GM19023 (cell line): ENCODE measurements around the gene TMEM220.
"Not testable (repeated sequence)": the region's sequence is repeated elsewhere in the genome, so short reads cannot be mapped to it uniquely, and the experiment has no call there.

ENCODE experiments used
- ATAC-seq: cut with Tn5 transposase; IDR thresholded peaks from one replicate; pipeline ENCODE4 v1.9.1; 2021; ENCODE audit warnings: mild to moderate bottlenecking, moderate library complexity; ENCODE audit not compliant: unreplicated experiment

TMEM220 gene

DNA sequence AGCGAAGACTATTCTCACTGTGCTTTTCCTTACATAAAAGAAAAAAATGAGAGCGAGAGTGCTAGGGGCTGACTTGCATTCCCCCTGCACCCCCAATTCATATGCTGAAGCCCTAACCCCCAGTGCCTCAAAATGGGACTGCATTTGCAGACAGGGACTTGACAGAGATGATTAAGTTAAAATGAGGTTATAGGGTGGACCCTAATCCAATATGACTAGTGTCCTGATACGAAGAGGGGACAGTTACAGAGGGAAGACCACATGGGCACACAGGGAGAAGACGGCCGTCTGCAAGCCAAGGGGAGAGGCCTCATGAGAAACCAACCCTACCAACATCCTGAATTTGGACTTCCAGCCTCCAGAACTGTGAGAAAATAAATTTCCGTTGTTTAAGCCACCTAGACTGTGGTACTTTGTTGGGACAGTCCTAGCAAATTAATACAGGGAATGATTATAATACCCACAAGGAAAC is 1.6 kb upstream of the TMEM220 start:
- no peak for ATAC-seq

DNA sequence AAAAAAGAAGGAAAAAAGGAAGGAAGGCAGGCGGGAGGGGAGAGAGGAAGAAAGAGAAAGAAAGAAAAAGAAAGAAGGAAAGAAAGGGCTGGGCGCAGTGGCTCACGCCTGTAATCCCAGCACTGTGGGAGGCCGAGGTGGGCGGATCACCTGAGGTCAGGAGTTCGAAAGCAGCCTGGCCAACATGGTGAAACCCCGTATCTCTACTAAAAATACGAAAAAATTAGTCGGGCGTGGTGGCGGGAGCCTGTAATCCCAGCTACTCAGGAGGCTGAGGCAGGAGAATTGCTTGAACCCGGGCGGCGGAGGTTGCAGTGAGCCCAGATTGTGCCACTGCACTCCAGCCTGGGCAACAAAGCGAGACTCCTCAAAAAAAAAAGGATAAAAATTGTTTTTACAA is 424 bp upstream of the TMEM220 start:
- not testable (repeated sequence) for ATAC-seq

DNA sequence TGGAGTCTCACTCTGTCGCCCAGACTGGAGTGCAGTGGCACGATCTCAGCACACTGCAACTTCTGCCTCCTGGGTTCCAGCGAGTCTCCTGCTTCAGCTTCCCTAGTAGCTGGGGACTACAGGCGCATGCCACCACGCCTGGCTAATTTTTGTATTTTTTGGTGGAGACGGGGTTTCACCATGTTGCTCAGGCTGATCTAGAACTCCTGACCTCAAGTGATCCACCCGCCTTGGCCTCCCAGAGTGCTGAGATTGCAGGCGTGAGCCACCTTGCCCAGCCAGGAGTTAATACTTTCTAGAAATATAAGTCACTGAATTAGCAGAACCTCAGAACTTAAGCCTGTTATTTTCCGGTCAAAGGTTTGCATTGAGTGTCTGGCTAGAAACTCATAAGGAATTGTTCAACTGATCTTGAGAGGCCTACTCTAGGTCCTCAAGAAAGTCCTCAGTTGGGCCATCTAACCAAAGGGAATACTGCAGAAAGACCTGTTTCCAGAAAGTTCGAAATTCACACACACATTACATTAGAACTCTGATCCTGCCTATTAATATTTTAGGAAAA is 1.4 kb downstream of the TMEM220 start:
- no peak for ATAC-seq

- no peak for ATAC-seq
Observed at GRCh38 chr17:10727192-10727591, 2.6 kb downstream of the TMEM220 start.

GRCh38 chr17:10726196-10726595 is 3.6 kb downstream of the TMEM220 start:
- no peak for ATAC-seq

DNA sequence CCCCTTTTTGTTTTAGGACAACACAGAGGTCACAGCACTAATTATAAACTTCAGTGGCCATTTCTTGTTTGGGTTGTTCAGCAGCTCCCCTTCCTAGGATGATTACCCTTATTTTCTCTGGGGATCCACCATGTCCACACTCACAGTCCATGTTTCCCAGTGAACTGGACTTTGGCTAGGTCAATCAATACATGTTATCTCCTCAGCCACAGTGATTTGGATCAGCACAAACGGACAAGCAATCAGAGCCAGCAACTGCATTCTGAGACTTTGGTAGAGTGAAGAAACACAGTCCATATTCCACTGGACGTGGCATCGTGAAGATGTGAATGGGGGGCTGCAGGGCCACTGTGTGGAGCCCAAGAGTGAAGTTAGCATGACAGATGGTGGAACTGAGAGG is 4.6 kb downstream of the TMEM220 start:
- ATAC-seq: no peak

DNA sequence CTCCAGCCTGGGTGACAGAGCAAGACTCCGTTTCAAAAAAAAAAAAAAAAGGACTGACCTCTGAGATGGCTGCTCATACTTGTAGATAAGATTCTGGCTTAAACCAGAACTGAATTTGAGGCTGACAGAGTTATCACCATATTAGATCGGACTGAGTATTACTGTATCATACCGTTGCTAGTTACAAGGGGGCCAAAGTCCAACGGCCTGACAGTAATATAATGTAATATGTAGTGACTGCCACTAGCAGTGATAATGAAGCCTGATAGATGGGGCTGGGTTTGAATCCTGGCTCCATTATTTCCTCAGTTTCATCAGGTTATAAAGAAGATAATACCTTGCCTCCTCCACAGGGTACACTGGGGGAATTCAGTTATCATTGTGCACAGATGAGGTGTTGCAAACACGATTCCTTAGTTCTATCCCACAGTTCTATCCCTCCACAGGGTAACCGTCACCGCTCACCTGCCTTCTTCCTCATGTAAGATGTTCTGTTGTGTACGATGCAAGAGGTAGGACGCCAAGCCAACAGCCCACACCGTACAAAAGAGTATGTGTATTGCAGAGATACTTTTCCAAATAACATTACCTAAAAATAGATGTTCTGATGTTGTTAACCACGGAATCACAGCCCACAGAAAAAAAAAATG is 5.2 kb downstream of the TMEM220 start:
- ATAC-seq: no peak

GRCh38 chr17:10718547-10718946 is 11.3 kb downstream of the TMEM220 start:
- ATAC-seq: no peak

DNA sequence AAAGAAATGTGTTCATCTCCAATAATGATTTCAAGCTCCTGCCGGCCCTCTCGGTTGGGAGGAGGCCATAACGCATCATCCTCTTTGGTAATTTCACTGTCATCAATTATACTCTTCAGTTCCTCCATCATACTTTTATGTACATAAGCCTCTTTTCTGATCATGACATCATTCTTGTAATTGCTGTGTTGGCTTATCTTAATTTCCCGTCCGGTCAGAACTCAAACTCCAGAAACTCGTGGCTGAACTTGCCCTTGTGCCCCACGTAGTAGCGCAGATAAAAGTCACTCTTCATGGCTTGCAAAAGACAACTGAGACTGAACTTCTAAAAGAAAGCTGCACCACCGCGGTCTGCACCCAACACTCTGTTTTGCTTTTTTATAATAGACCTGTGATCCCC is 13.6 kb downstream of the TMEM220 start:
- no peak for ATAC-seq

- no peak for ATAC-seq
Observed at GRCh38 chr17:10713318-10713717, 16.5 kb downstream of the TMEM220 start.

- no peak for ATAC-seq
Observed at GRCh38 chr17:10705727-10706126, 24.1 kb downstream of the TMEM220 start.

DNA sequence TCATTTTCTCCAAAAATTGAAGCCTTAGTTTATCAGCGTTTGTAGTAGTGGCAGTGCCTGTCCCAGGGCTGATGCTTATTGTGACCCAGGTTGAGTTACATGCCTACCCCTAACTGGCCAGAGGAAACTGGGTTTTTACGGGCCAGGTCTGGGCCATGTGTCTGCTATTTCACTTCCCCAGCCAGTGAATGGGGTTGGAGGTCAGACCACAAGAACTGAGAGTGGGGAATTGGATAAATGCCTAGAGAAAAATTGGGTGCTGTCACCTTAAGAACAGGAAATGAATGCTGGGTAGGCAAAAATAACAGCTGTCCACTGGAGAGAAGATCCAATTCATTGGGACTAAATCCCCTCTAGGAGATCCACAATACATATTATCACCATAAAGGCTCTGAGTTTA is 27.2 kb downstream of the TMEM220 start:
- no peak for ATAC-seq

GRCh38 chr17:10699856-10700255 is 30.0 kb downstream of the TMEM220 start:
- ATAC-seq: no peak

DNA sequence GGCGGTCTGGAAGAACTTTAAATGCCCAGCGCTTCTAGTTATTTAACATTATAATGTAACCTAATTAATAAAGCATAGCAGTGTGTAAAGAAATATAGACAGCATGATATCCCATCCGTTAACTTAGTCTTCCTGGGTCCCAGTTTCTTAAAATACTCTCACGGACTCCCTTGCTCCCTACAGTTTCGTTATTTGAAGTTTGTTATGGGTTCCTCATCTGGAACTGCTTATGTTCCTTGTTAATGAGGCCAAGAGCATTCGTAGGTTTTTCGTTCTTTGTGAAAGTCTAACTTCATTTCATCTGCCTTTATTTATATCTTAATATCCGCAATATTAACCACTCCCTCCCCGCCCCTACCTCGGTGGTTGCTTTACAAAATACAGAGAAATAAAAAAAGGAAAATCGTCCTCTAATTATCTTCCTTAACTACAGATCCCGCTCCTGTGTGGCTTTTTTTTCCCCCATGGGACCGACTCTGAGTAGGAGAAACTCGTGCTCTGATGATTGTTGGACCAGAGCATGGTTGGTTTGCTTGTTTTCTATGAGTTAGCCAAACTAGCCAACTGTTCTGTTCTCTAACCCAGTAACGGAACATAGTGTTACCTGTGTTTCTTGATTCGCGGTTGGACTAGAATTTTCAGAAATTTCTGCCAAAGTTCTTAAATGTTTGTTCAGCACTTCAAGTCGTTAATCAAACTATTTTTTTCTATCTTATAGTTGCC is 31.6 kb downstream of the TMEM220 start:
- ATAC-seq: no peak

GRCh38 chr17:10697092-10698081 is 32.4 kb downstream of the TMEM220 start, which contains the start of the genes ADPRM and SCO1:
TSS of gene ADPRM (plus strand) at chr17:10697594. CDS start at chr17:10704927, 7,333 bp downstream.
TSS of gene SCO1 (minus strand) at chr17:10697533. CDS start at chr17:10697507, 26 bp downstream.
- peak; percentile 96 for ATAC-seq

DNA sequence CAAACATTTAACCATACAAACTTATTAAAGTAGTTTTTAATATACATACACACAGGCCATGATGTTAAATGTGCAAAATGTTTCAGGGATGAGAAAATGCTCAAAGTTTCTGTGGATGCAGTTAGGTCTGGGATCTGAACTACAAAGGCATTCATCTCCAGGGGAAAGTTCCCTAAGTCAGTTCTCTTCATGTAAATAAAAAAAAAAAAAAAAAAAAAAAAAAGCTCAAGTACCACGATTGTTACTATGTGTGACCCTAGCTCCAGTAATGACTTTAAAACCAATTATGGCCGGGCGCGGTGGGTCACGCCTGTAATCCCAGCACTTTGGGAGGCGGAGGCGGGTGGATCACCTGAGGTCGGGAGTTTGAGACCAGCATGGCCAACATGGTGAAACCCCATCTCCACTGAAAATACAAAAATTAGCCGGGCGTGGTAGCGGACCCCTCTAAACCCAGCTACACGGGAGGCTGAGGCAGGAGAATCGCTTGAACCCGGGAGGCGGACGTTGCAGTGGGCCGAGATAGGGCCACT is 33.9 kb downstream of the TMEM220 start:
- ATAC-seq: not testable (repeated sequence)

DNA sequence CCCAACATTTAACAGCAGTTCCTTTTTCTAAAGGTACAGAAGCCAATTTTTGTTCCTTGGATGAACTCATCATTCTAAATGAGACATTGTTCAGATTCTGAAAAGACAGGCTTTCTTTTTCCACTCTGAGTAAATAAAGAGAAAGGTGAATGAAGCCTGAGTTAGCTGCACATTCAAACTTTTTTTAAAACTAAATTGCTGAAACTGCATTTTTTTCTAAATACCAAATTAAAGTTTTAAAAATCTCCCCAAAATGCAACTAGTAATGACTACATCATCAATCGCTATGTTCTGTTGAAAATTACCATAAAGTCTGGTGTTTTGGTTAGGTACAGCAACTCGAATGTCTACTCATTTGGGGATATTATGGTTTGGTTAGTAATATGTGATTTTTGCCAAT is 42.3 kb downstream of the TMEM220 start:
- ATAC-seq: no peak

- no peak for ATAC-seq
Observed at GRCh38 chr17:10683853-10684252, 46.0 kb downstream of the TMEM220 start.

DNA sequence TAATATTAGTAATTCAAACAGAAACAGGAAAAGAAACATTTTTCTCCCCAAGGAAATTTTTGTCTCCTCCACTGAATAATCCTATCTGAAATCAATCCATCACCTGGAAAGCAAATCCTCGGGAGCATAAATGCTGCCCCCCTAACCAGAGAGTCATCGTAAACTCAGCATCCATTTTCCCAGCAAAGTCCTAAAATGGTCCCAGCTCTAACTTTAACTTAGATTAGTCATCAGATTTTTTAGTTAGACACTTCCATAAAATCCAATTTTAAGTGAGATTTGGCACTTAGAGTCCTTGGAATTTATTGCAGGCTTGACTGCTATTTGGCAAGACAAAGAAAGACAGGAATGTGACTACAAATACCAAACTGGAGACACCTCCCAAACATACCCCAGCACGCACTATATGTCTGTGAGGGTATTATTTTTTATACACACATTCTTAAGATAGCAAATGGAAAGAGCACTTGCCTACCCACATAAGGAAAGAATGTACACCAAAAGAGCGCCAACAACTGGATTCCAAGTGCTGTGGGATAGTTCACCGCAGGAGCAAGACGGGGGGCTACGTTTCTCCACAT is 47.9 kb downstream of the TMEM220 start:
- ATAC-seq: no peak

- ATAC-seq: no peak
Observed at GRCh38 chr17:10674704-10675103, 55.1 kb downstream of the TMEM220 start.
